GM18858 (cell line): ENCODE data around the gene MBP.

Source experiments
- ATAC-seq: cut with Tn5 transposase; IDR thresholded peaks from one replicate; pipeline ENCODE4 v1.9.1; 2021; ENCODE audit not compliant: unreplicated experiment

Gene MBP

GRCh38 chr18:77086656-77087392 lies 45.8 kb downstream of the MBP start:
- no peak for ATAC-seq

GRCh38 chr18:77086034-77086433 lies 46.5 kb downstream of the MBP start:
- ATAC-seq = no peak

- ATAC-seq = no peak
Observed at GRCh38 chr18:77084688-77085035, 47.9 kb downstream of the MBP start.

GRCh38 chr18:77082316-77082955 lies 50.1 kb downstream of the MBP start:
- ATAC-seq = no peak

- ATAC-seq = no peak
Observed at GRCh38 chr18:77081390-77081778, 51.2 kb downstream of the MBP start.

- ATAC-seq = peak; percentile 93
Observed at GRCh38 chr18:77079954-77080682, 52.5 kb downstream of the MBP start.

GRCh38 chr18:77079088-77079487 lies 53.5 kb downstream of the MBP start:
- ATAC-seq = no peak

GRCh38 chr18:77078690-77079070 lies 53.9 kb downstream of the MBP start:
- ATAC-seq = no peak

- no peak for ATAC-seq
Observed at GRCh38 chr18:77077941-77078689, 54.5 kb downstream of the MBP start.

- ATAC-seq = no peak
Observed at GRCh38 chr18:77077401-77077800, 55.2 kb downstream of the MBP start.

- ATAC-seq = no peak
Observed at GRCh38 chr18:77076111-77076510, 56.5 kb downstream of the MBP start.

GRCh38 chr18:77074431-77074830 lies 58.2 kb downstream of the MBP start:
- no peak for ATAC-seq

GRCh38 chr18:77073336-77074093 lies 59.1 kb downstream of the MBP start:
- ATAC-seq = no peak

- ATAC-seq = no peak
Observed at GRCh38 chr18:77072566-77072965, 60.0 kb downstream of the MBP start.

- ATAC-seq = no peak
Observed at GRCh38 chr18:77071711-77072292, 60.8 kb downstream of the MBP start.

GRCh38 chr18:77071061-77071460 lies 61.5 kb downstream of the MBP start:
- ATAC-seq = no peak

GRCh38 chr18:77070627-77071026 lies 62.0 kb downstream of the MBP start:
- ATAC-seq = no peak

- no peak for ATAC-seq
Observed at GRCh38 chr18:77069931-77070330, 62.7 kb downstream of the MBP start.

GRCh38 chr18:77069482-77069881 lies 63.1 kb downstream of the MBP start:
- ATAC-seq = no peak
